HL-60 (cell line): ENCODE results near the gene PDE3A.

ENCODE experiments used
- DNase-seq, 2 experiments: peaks; one replicate each; pipeline ENCODE4 v3.0.0-alpha.2; 2010 to 2020; ENCODE audit warnings: low read depth in 1 of 2, low spot score in 1 of 2
- H3K27ac ChIP-seq: fragments of 250-450 bp; sonication (Bioruptor Pico); replicated peaks from 2 replicates; pipeline ENCODE4 v1.5.1; 2020; ENCODE audit warnings: mild to moderate bottlenecking, moderate library complexity
- H3K27me3 ChIP-seq: fragments of 250-450 bp; sonication (Bioruptor Pico); 2 replicates; pipeline ENCODE4 v1.5.1; 2021; ENCODE audit warnings: mild to moderate bottlenecking, moderate library complexity; ENCODE audit not compliant: insufficient read depth, poor library complexity, severe bottlenecking
- H3K4me3 ChIP-seq: replicated peaks from 2 replicates; pipeline ENCODE4 v1.5.1; 2011; ENCODE audit warnings: mild to moderate bottlenecking, control low read depth, low read length; ENCODE audit not compliant: insufficient read depth
- CTCF ChIP-seq: IDR thresholded peaks from one replicate; pipeline ENCODE4 v1.5.1; 2011; ENCODE audit warnings: low read length, control low read depth, inconsistent platforms; ENCODE audit not compliant: insufficient read depth
- GABPA ChIP-seq: IDR thresholded peaks from 2 replicates; pipeline ENCODE4 v1.6.1; 2012; ENCODE audit warnings: low read depth
- POLR2AphosphoS5 ChIP-seq: IDR thresholded peaks from 2 replicates; pipeline ENCODE4 v1.6.1; 2012; ENCODE audit warnings: low read depth
- REST ChIP-seq: IDR thresholded peaks from 2 replicates; pipeline ENCODE4 v1.6.1; 2012; ENCODE audit warnings: low read depth; ENCODE audit not compliant: insufficient replicate concordance
- SPI1 ChIP-seq: IDR thresholded peaks from 2 replicates; pipeline ENCODE4 v1.6.1; 2012; ENCODE audit warnings: low read depth, mild to moderate bottlenecking, borderline replicate concordance

The PDE3A gene

GRCh38 chr12:20711846-20712245 lies 343.5 kb downstream of the PDE3A start:
- DNase-seq = no peak
- Histone ChIP-seq H3K27me3 (no peaks in the 10 kb centered on the region), H3K4me3 (no peak overlapping the region), H3K27ac (no peak overlapping the region)
- no peak for TF ChIP-seq GABPA
- TF ChIP-seq POLR2AphosphoS5 = no peak
- no peak for TF ChIP-seq SPI1
- TF ChIP-seq REST = no peak
- TF ChIP-seq CTCF = no peak

- Histone ChIP-seq H3K4me3 (no peak overlapping the region), H3K27me3 (no peaks in the 10 kb centered on the region), H3K27ac (no peak overlapping the region)
- TF ChIP-seq REST = no peak
- TF ChIP-seq GABPA = no peak
- TF ChIP-seq SPI1 = no peak
- TF ChIP-seq CTCF = no peak
- no peak for TF ChIP-seq POLR2AphosphoS5
- DNase-seq = no peak
These were observed 347.7 kb downstream of the PDE3A start for GRCh38 chr12:20716037-20716436.

- no peak for TF ChIP-seq SPI1
- TF ChIP-seq REST = no peak
- no peak for TF ChIP-seq POLR2AphosphoS5
- no peak for DNase-seq
- H3K27me3 ChIP-seq = no peaks in the 10 kb centered on the region
- H3K27ac ChIP-seq = no peak overlapping the region
- H3K4me3 ChIP-seq = no peak overlapping the region
These were observed 348.6 kb downstream of the PDE3A start for GRCh38 chr12:20716985-20717384.

- TF ChIP-seq REST (no peak), GABPA (no peak), SPI1 (no peak), CTCF (no peak), POLR2AphosphoS5 (no peak)
- H3K4me3 ChIP-seq = no peak overlapping the region
- DNase-seq = no peak
- no peaks in the 10 kb centered on the region for H3K27me3 ChIP-seq
- H3K27ac ChIP-seq = no peak overlapping the region
These were observed 350.0 kb downstream of the PDE3A start for GRCh38 chr12:20718294-20718693.
